PC-3 (cell line): ENCODE measurements around the gene WDFY1. TPM values are rescaled to one million over a fixed set of nuclear protein-coding genes. Genes with fewer than 3 reads are reported as not detected.
A peak's percentile ranks its signal among the peaks of the same experiment; 100 is the strongest.

Experiments
- ATAC-seq: fragments of 200-7000 bp; cut with Tn5 transposase; 2 replicates; pipeline ENCODE4 v1.9.1; 2020; ENCODE audit warnings: mild to moderate bottlenecking, moderate library complexity
- BruUV-seq: library from RNA; stranded (reverse); fragments of 400-500 nt; replicated peaks from 2 replicates; lab custom pipeline; 2021; lab: Mats Ljungman, UMichigan
- CTCF ChIA-PET: fragments of 300-600 bp; sonication (Branson Sonifier 250); formaldehyde crosslinking; loops from one replicate; lab custom pipeline; 2022; ENCODE audit warnings: antibody characterized with exemption; lab: Charles Lee
- POLR2A ChIA-PET: fragments of 300-600 bp; sonication (Branson Sonifier 250); formaldehyde crosslinking; loops from one replicate; lab custom pipeline; 2022; ENCODE audit warnings: antibody characterized with exemption; ENCODE audit not compliant: unreplicated experiment; lab: Charles Lee
- DNase-seq: peaks from one replicate; pipeline ENCODE4 v3.0.0-alpha.2; 2015
- H2AFZ ChIP-seq: fragments of 300-600 bp; sonication (generic); 2 replicates; pipeline ENCODE4 v1.6.0; 2016; ENCODE audit warnings: antibody characterized with exemption, low read length
- H3F3A ChIP-seq: fragments of 300-600 bp; sonication (generic); one replicate; pipeline ENCODE4 v1.6.0; 2017; ENCODE audit warnings: antibody characterized with exemption, low read length, control low read depth, mild to moderate bottlenecking; ENCODE audit not compliant: unreplicated experiment
- H3K27ac ChIP-seq: fragments of 300-600 bp; sonication (generic); 2 replicates; pipeline ENCODE4 v1.5.1; 2016; ENCODE audit warnings: mild to moderate bottlenecking, low read length
- H3K27me3 ChIP-seq: fragments of 300-600 bp; sonication (generic); 2 replicates; pipeline ENCODE4 v1.6.1; 2016; ENCODE audit warnings: low read length, mixed read lengths
- H3K36me3 ChIP-seq: fragments of 300-600 bp; sonication (generic); 2 replicates; pipeline ENCODE4 v1.6.1; 2016; ENCODE audit warnings: low read depth, mixed run types, low read length, mixed read lengths
- H3K4me1 ChIP-seq: fragments of 300-600 bp; sonication (generic); 2 replicates; pipeline ENCODE4 v1.5.1; 2016; ENCODE audit warnings: low read length; ENCODE audit not compliant: insufficient read depth
- H3K4me2 ChIP-seq: fragments of 300-600 bp; sonication (generic); 2 replicates; pipeline ENCODE4 v1.6.0; 2016; ENCODE audit warnings: low read length
- H3K4me3 ChIP-seq: fragments of 300-600 bp; sonication (generic); 2 replicates; pipeline ENCODE4 v1.5.1; 2016; ENCODE audit warnings: mild to moderate bottlenecking, low read length, mixed read lengths
- H3K79me2 ChIP-seq: fragments of 300-600 bp; sonication (generic); 2 replicates; pipeline ENCODE4 v1.6.1; 2017; ENCODE audit warnings: low read length, mixed read lengths
- H3K9ac ChIP-seq: fragments of 300-600 bp; sonication (generic); 2 replicates; pipeline ENCODE4 v1.6.0; 2016; ENCODE audit warnings: mild to moderate bottlenecking, low read length
- H3K9me2 ChIP-seq: fragments of 300-600 bp; sonication (generic); replicated peaks from 2 replicates; pipeline ENCODE4 v1.6.1; 2016; ENCODE audit warnings: mixed run types, low read length, mixed read lengths
- H3K9me3 ChIP-seq: fragments of 300-600 bp; sonication (generic); 2 replicates; pipeline ENCODE4 v1.6.1; 2016; ENCODE audit warnings: low read length, mixed read lengths
- H4K20me1 ChIP-seq: fragments of 300-600 bp; sonication (generic); 2 replicates; pipeline ENCODE4 v1.6.1; 2016; ENCODE audit warnings: low read length, mixed read lengths
- CTCF ChIP-seq: fragments of 300-600 bp; sonication (generic); conservative IDR thresholded peaks from 2 replicates; pipeline ENCODE4 v1.5.1; 2017; ENCODE audit warnings: antibody characterized with exemption, low read depth, mild to moderate bottlenecking, low read length
- EZH2 ChIP-seq: fragments of 300-600 bp; sonication (generic); IDR thresholded peaks from one replicate; pipeline ENCODE4 v1.6.1; 2017; ENCODE audit warnings: antibody characterized with exemption, mild to moderate bottlenecking, low read length; ENCODE audit not compliant: unreplicated experiment
- EZH2phosphoT487 ChIP-seq: fragments of 300-600 bp; sonication (generic); IDR thresholded peaks from 2 replicates; pipeline ENCODE4 v1.6.1; 2018; ENCODE audit warnings: mild to moderate bottlenecking, antibody characterized with exemption, low read length, borderline replicate concordance
- intact Hi-C: fragments of 100-400 bp; cut with micrococcal nuclease; formaldehyde crosslinking; loops from 2 replicates; pipeline ENCODE4 v1.9.0; 2023
- total RNA-seq: library from RNA; depleted of rRNA; stranded (reverse); fragments of >200 nt; gene quantifications from 2 replicates; pipeline ENCODE4 v1.2.3, GENCODE V29; 2014

The WDFY1 gene
- total RNA-seq, 1 experiment from 2014 or later: 47.7 TPM

GRCh38 chr2:223846515-223846914, 98.6 kb downstream of the WDFY1 start:
- ChIA-PET CTCF (no interaction called here), POLR2A (interaction anchor here (0.6 kb wide), 1 partner anchor 86 kb away, joined by 34 read pairs; no protein-coding TSS in a partner anchor)
- ATAC-seq (peak; percentile 29), DNase-seq (peak; percentile 30)
- Histone ChIP-seq H3K9me3 (no peaks in the 10 kb centered on the region), H3K9me2 (no peaks in the 10 kb centered on the region), H3K9ac (no peak overlapping the region), H3K27me3 (no peaks in the 10 kb centered on the region), H3K79me2 (no peaks in the 10 kb centered on the region), H3K36me3 (peaks cover 17% of the 10 kb centered on the region), H3K4me2 (no peak overlapping the region), H3F3A (no peaks in the 10 kb centered on the region), H3K4me3 (no peak overlapping the region), H3K27ac (no peak overlapping the region), H2AFZ (no peak overlapping the region), H3K4me1 (peaks cover 4% of the 10 kb centered on the region; the same call in 1 of the 2 replicates), H4K20me1 (no peaks in the 10 kb centered on the region)
- BruUV-seq: no TSS peak
- intact Hi-C loops: no loop called here
- no peak for TF ChIP-seq EZH2phosphoT487
- TF ChIP-seq EZH2: no peak
- no peak for TF ChIP-seq CTCF

- DNase-seq: peak; percentile 35
- Histone ChIP-seq H3K9me2 (no peaks in the 10 kb centered on the region), H3K27me3 (no peaks in the 10 kb centered on the region), H3K79me2 (peaks cover 21% of the 10 kb centered on the region), H3K9me3 (no peaks in the 10 kb centered on the region), H3K4me2 (no peak overlapping the region), H3K4me3 (no peak overlapping the region), H3F3A (no peaks in the 10 kb centered on the region), H3K4me1 (peaks cover 14% of the 10 kb centered on the region; the same call in 1 of the 2 replicates), H3K9ac (no peak overlapping the region), H4K20me1 (no peaks in the 10 kb centered on the region), H3K36me3 (no peaks in the 10 kb centered on the region), H3K27ac (no peak overlapping the region), H2AFZ (no peak overlapping the region)
- BruUV-seq: no TSS peak
- CTCF ChIA-PET: interaction anchor here (0.7 kb wide), 1 partner anchor 44 kb away, joined by 3 read pairs; no protein-coding TSS in a partner anchor
- POLR2A ChIA-PET: interaction anchor here (0.5 kb wide), 1 partner anchor 85 kb away, joined by 3 read pairs; no protein-coding TSS in a partner anchor
- intact Hi-C loops: no loop called here
- TF ChIP-seq CTCF: no peak
- TF ChIP-seq EZH2: no peak
- TF ChIP-seq EZH2phosphoT487: no peak
- peak; percentile 8; the same call in 1 of the 2 replicates for ATAC-seq
Measured at GRCh38 chr2:223841436-223842190, 103.5 kb downstream of the WDFY1 start.
